H7 (cell line): ENCODE results near the gene CLASRP. TPM values are rescaled to one million over a fixed set of nuclear protein-coding genes. Genes with fewer than 3 reads are reported as not detected.

Experiments
- DNase-seq: peaks from one replicate; pipeline ENCODE4 v3.0.0; 2012
- H3K27me3 ChIP-seq: 2 replicates; pipeline ENCODE4 v1.6.0; 2011; ENCODE audit warnings: mild to moderate bottlenecking, low read length; ENCODE audit not compliant: control insufficient read depth, insufficient read depth
- H3K36me3 ChIP-seq: replicated peaks from 2 replicates; pipeline ENCODE4 v1.5.1; 2011; ENCODE audit warnings: low read length; ENCODE audit not compliant: control insufficient read depth, insufficient read depth
- H3K4me3 ChIP-seq: 2 replicates; pipeline ENCODE4 v1.5.1; 2011; ENCODE audit warnings: low read depth, mild to moderate bottlenecking, control low read depth, low read length, moderate library complexity; ENCODE audit not compliant: insufficient read depth
- total RNA-seq: library from RNA; depleted of rRNA; stranded (reverse); fragments of >200 nt; shearing (Covaris generic); gene quantifications from 2 replicates; pipeline ENCODE4 v1.2.3, GENCODE V29; 2014

CLASRP gene
- total RNA-seq, 1 experiment from 2014 or later, result 31.4 TPM

DNA sequence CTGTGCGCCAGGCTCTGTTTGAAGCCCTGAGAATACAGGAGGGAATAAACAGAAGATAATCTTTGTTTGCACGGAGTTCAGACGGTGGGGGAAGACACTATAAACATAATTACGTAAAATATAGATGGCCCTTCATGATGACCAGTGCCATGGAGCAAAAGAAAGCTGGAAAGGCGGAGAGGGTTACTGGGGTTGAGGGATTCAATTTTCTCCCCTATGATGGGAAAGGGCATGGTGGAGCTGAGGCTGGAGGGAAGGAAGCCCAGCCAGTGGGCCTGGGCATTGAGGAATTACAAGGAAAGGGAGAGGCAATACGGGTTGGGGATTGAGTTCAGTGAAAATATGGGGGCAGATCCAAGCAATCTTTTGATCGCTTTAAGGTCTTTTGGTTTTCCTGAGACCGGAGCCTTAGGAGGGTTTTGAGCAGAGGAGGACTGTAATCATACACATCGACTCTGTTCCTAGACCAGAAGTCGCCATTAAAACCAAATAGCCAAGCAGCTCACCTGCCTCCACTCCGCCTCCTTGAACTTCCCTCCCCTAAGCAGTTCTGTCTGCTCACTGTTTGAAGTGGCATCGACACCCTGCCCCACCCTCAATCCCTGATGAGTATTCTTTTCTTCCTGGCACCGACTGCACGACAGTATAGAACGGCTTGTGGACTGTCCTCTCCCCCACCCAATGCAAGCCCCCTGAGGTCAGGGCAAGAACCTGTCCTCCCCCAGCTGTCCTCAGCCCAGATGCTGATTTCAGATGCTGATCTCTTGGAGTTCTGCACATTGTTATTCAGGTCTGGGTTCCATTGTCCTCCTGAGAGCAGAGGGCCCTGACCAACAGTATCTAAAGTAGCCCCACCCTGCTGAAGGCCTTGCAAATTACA lies 38.2 kb downstream of the CLASRP start:
- peaks cover 7% of the 10 kb centered on the region for H3K36me3 ChIP-seq
- H3K4me3 ChIP-seq, result peak overlapping the region; percentile 86; the same call in 1 of the 2 replicates
- H3K27me3 ChIP-seq, result no peaks in the 10 kb centered on the region
- DNase-seq, result peak; percentile 68

DNA sequence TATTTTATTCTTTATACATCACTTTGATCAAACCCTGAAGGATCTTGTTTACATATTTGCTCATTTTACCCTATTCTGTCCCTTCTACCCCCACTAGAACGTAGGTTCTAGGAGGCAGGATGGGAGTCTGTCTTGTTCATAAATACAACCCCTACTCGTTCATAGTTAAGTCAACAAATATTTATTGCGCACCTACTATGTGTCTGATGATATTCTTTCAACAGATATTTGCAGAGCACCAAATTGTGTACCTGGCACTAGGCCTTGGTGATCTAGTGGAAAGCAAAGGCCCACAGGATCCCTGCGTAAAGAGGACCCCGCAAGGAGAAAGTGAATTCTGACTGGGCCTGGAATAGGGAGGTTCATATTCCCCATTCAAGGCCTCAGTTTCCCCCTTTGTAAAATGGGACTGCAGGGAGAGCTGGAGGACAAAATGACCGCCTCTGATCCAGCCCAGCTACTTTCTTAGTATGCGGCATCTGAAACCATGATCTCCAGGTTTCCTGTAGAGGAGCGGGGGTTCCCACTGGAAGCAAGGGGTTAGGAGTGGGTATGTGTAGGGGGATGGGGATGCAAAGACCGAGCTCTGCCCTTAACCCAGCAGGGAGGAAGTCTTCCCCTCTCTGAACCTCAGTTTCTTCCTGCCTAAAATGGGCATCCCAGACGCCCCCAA lies 39.7 kb downstream of the CLASRP start:
- H3K36me3 ChIP-seq, result peaks cover 5% of the 10 kb centered on the region
- DNase-seq, result no peak
- H3K27me3 ChIP-seq, result no peaks in the 10 kb centered on the region

DNA sequence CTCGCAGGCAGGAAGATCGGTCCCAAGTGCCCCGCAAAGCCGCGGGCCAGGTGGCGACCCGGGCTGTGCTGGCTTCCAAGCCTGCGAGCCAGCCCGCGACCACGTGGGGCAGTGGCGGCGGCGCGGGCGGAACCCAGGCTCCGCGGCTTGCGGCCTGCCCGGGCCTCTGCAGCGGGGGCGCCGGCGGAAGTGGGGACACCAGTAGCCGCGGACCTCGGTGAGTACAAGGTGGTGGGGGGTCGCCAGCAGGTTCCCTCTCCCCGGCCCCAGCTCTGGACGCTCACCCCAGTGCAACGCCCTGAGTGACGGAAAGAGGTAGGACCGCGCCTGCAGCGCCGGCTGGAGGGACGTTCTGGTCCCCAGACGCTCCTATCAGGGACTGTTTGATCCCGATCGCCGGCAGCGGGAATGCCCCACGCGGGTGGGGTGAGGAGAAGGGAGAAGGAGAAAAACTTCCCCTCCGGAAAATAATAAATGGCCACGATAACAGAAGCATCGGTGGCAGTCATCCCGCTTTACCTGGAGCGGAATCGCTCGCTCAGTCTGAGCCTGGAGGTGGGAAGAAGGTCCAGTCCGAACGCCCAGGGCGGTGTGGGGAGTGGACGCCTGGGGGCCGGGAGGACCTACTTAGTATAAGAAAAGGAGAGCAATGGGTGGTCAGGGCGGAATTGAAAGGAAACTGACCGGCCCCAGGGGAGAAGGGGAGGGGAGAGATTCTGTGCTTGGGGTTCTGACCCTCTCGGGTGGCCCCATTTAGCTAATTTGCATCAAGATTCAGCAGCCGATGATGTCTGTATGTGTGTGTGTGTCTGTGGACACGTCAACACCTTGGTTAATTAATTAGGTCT lies 40.4 kb downstream of the CLASRP start, which contains the start of gene GEMIN7:
Gene GEMIN7, plus strand, starts transcription at position 198 of the 848 bp plus-strand sequence. CDS start 10,855 bp downstream, outside the sequence.
- DNase-seq, result peak; percentile 95

More for the DNA sequence above, 39.7 kb downstream of the CLASRP start:
- H3K4me3 ChIP-seq, result peak overlapping the region; percentile 72

DNA sequence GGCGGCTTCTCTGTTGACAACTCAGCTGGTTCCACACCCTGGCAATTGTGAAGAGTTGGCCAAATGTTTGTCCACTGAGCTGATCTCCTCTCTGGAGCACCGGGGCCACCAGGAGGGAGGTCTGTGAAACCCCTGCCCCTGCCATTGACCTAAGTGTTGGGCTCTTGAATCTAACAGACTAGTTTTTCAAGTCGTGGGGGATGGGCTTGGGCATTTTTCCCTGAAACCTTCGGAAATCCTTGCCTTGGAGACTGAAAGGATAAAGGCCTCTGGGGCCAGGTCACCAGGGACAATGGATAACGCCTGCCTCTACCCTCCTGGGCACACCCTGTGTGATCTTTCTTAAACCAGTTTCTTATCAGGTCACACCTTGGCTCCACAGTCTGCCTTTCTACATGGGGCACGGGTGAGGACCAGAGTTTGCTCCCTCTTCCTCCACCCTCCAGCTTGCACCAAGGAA lies 41.1 kb downstream of the CLASRP start:
- H3K27me3 ChIP-seq, result no peaks in the 10 kb centered on the region
- peak overlapping the region; percentile 72 for H3K4me3 ChIP-seq
- peak; percentile 72 for DNase-seq
- H3K36me3 ChIP-seq, result peaks cover 5% of the 10 kb centered on the region

More for the DNA sequence above, 40.4 kb downstream of the CLASRP start, which contains the start of gene GEMIN7:
- H3K4me3 ChIP-seq, result peak within 1 kb of the TSS; percentile 72
- H3K27me3 ChIP-seq, result no peaks in the 10 kb centered on the region
- H3K36me3 ChIP-seq, result peaks cover 5% of the 10 kb centered on the region

DNA sequence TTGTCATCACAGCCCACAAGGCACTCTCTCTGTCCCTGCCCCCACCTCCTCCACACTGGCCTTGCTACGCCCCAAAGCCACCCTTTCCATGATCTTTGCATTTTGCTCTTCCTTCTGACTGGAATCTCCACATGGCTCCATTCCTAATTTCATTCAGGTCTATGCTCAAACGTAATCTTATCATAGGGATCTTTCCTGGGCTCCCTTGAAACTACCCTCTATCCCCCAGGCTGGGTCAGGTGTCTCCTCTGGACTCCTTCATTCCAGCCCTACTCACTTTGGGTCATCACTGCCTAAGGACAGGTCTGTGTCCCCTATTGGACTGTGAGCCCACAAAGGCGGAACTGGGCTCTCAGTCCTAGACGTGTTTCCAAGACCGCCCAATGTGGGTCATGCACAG lies 43.3 kb downstream of the CLASRP start:
- Histone ChIP-seq H3K36me3 (peaks cover 10% of the 10 kb centered on the region), H3K27me3 (no peaks in the 10 kb centered on the region), H3K4me3 (no peak overlapping the region)
- DNase-seq, result no peak

DNA sequence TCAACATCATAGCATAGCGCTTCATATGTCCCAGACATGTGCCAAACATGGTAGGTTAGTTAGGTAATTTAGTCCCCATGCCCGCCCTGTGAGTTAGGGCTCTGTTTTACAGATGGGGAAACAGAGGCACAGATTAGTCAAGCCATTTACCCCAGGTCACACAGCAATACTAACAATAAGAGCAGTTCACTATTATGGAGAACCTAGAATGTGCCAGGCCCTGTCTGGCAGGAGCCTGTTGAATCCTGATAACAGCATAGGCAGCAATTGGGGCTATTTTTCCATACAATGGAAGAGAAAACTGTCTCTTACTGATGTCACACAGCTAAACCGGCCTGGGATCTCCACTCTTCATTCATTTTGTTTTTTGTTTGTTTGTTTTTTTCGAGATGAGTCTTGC lies 47.6 kb downstream of the CLASRP start:
- no peak for DNase-seq
- H3K36me3 ChIP-seq, result peaks cover 16% of the 10 kb centered on the region
- no peaks in the 10 kb centered on the region for H3K27me3 ChIP-seq
- H3K4me3 ChIP-seq, result no peak overlapping the region

DNA sequence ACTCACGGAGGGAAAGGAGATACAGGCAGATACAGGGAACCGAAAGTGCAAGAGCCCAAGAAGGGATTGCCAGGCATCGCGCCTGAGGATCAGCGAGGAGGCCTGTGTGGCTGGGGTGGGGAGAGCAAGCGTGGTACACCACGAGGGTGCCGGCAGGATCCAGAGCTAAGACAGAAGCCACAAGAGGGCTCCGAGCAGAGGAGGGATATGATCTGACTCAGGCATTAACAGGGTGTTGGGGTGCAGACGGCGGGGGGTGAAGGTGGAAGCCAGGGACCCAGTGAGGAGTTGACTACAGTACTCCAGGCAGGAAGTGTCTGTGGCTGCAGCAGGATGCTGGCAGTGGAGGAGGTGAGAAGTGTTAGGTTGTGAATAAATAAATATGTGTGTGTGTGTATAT lies 48.7 kb downstream of the CLASRP start:
- no peak for DNase-seq
- no peak overlapping the region for H3K4me3 ChIP-seq

DNA sequence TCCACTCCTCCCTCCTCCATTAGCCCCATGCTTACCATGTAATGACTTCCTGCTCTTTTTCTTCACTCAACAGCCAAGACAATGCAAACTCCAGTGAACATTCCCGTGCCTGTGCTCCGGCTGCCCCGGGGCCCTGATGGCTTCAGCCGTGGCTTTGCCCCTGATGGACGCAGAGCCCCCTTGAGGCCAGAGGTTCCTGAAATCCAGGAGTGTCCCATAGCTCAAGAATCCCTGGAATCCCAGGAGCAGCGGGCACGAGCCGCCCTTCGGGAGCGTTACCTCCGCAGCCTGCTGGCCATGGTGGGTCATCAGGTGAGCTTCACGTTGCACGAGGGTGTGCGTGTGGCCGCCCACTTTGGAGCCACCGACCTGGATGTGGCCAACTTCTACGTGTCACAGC lies 51.2 kb downstream of the CLASRP start:
- H3K36me3 ChIP-seq, result peaks cover 11% of the 10 kb centered on the region
- peak; percentile 76 for DNase-seq
- H3K27me3 ChIP-seq, result no peaks in the 10 kb centered on the region
- H3K4me3 ChIP-seq, result no peak overlapping the region

More for the DNA sequence above, 48.7 kb downstream of the CLASRP start:
- peaks cover 11% of the 10 kb centered on the region for H3K36me3 ChIP-seq
- no peaks in the 10 kb centered on the region for H3K27me3 ChIP-seq

DNA sequence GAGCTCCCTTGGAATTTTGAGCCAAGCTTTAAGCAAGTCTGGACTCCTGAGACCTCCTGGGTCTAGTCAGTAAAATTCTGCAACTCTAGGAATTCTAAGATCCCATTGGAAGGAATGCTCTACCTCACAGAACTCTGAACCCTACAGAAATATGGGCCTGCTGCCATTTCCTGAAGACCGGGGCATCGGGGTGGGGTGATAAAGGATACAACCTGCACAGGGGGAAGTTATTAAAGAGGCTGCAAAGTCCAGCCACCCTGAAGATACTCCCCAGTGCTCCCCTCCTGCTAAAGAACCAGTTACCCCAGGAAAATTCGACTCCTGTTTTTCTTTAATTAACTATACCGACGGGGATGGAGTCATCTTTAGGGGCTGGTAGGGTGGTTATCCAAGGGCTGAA lies 51.8 kb downstream of the CLASRP start:
- no peak for DNase-seq
- Histone ChIP-seq H3K4me3 (peak overlapping the region; percentile 10), H3K27me3 (no peaks in the 10 kb centered on the region), H3K36me3 (peaks cover 7% of the 10 kb centered on the region)

DNA sequence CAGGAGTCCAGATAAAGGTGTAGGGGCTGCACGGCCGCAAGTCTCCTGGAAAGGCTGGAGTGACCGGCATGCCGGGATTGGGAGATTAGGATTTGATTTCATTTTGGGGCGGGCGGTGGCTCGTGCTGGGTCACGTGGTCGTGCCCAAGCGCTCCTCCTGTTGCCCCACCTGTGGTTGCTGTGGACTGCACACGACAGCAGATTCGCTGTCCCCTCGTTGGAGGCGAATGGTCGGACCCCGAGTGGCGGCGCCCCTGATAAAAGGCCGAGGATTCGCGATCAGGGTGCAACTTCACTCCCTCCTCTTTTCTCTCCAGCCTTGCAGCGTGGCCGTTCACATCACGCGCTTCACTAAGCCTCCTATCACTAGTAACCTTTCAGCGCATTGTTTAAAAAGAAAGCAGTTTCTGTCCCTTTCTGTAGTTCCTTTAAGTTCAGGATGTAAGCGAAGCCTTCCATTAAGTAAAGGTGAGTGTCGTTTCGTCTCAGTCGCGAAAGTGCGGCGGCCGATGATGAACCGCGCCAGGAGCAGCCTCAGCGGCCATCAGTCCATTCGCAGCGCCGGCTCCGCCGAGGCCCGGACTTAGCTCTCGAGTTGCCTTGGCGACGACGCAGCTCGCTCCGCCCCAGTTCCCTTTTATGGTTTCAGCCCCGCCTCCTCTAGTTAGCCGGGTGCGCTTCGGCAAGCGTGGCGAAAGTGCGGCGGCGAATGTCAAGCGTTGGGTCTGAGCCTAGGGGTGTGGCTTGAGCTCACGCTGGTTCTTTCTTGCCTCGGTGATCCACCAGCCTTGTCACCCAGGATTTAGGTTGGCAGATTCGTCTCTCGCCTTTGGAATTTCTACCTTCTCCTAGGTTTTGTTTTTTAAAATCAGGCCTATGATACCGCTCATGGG lies 52.4 kb downstream of the CLASRP start:
- peaks cover 7% of the 10 kb centered on the region for H3K36me3 ChIP-seq
- peak overlapping the region; percentile 94 for H3K4me3 ChIP-seq
- peak; percentile 97 for DNase-seq
- no peaks in the 10 kb centered on the region for H3K27me3 ChIP-seq

DNA sequence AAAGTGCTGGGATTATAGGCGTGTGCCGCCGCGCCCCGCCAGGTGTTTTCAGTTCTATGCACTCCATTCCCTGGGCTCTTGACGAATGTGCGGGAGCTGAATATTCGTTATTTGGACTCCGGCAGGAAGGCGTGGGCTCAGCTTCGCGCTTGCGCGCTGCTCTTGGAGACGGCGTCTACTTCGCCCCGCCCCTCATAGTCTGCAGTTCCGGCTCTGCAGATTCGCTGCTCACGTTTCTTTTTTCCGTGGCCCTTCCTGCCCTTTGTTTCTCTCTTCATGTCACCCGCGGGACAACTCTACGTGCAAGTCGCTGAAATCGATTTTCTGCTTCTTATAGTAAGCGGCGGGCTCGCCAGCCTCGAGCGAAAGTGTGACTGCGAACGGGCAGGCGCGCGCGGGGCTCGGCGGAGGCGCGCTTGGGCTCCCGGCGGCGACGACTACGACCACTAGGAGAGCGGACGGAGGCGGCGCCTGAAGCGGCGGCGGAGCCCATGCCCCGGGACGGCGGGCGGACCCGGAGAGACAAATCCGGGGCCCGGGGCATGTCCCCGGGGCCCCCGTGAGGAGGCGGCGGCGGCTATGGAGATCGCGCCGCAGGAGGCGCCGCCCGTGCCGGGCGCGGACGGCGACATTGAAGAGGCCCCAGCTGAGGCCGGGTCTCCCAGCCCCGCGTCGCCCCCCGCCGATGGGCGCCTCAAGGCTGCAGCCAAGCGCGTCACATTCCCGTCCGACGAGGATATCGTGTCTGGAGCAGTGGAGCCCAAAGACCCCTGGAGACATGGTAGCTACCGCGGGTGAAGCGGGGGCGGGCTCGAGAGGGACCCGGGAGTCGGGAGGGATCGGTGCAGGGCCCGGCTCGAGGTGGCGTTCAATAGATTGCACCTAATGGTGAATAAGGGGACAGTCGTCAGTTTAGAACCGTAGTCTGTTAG lies 54.2 kb downstream of the CLASRP start, which contains the start of gene PPP1R37:
Gene PPP1R37, plus strand, starts transcription at position 433 of the 932 bp plus-strand sequence. Its CDS starts 147 bp downstream, at position 580.
- DNase-seq, result peak; percentile 98
- Histone ChIP-seq H3K27me3 (no peaks in the 10 kb centered on the region), H3K36me3 (peaks cover 6% of the 10 kb centered on the region), H3K4me3 (peak within 1 kb of the TSS; percentile 94)

DNA sequence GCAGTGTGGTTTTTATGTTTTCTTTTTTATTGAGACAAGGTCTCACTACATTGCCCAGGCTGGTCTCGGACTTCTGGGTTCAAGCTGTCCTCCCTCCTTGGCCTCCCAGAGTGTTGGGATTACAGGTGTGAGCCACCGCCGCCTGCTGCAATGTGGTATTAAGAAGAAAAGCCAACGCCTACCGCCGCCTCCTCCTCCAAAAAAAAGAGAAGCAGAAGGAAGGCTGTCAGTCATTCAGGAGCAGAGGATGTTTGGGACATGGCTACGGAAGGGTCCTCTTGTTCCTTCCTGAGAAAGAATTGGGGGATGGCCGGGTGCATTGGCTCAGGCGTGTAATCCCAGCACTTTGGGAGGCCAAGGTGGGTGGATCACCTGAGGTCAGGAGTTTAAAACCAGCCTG lies 55.3 kb downstream of the CLASRP start:
- no peak for DNase-seq
- H3K36me3 ChIP-seq, result peaks cover 4% of the 10 kb centered on the region
- H3K27me3 ChIP-seq, result no peaks in the 10 kb centered on the region
- peak overlapping the region; percentile 94 for H3K4me3 ChIP-seq
